ENCODE data around the gene NHLRC2. TPM values are rescaled to one million over a fixed set of nuclear protein-coding genes. Genes with fewer than 3 reads are reported as not detected.

Gene NHLRC2
- total RNA-seq, 2 experiments from 2014 or later, result 20.1 to 22.3 TPM

DNA sequence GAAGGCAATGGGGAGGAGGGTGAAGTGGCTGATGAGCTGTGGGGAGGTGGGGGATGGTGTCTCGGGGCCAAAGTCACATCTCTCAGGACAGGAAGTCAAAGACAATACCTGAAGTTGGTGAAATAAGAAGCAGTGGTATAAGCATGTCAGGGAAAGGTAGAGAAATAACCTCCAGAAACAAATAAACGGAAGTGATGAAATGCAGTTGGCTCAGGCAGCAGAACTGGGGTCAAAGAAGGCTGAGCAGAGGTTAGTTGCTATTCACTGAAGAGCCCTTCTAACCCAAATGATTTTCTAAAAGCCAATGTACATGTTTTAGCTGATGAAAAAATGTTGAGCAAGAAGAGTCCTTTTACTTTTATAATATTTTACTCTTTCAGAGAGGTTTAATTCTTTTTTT is 110.6 kb downstream of the NHLRC2 start:
- intact Hi-C loops (cut with DNase I, micrococcal nuclease), result loop anchor here in 1 of 2 experiments (10.0 kb wide), 1 partner anchor 130 kb away; no protein-coding TSS in a partner anchor
- Mint-ChIP-seq H3K9me3 (ENCODE audit: low read depth) (peaks cover 9% of the 10 kb centered on the region), H3K27ac (no peak overlapping the region), H3K36me3 (ENCODE audit: low read depth) (peaks cover 2% of the 10 kb centered on the region), H3K4me3 (no peak overlapping the region), H3K4me1 (peaks cover 28% of the 10 kb centered on the region), H3K27me3 (no peaks in the 10 kb centered on the region)
- ATAC-seq (no peak), DNase-seq (no peak)
- POLR2A ChIA-PET, result no interaction called here
- CTCF ChIA-PET, result interaction anchor here (1.1 kb wide), 1 partner anchor 18 kb away, joined by 3 read pairs; no protein-coding TSS in a partner anchor

DNA sequence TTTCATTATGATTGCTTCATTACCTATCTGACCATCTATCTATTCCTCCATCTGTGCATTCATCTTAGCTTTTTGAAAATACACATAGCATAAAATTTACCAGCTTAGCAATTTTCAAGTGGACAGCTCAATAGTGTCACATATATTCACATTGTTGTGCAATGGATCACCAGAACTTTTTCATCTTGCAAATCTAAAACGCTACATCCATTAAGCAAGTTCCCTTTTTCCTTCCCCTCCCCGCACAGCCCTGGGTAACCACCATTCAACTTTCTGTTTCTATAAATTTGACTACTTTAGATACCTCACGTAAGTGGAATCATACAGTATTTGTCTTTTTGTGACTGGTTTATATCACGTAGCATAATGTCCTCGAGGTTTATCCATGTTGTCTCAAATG is 111.2 kb downstream of the NHLRC2 start:
- intact Hi-C loops (cut with DNase I, micrococcal nuclease), result loop anchor here in 1 of 2 experiments (10.0 kb wide), 1 partner anchor 129 kb away; no protein-coding TSS in a partner anchor
- CTCF ChIA-PET, result interaction anchor here (1.1 kb wide), 1 partner anchor 17 kb away, joined by 3 read pairs; no protein-coding TSS in a partner anchor

More for the DNA sequence above, 111.2 kb downstream of the NHLRC2 start:
- DNase-seq, result no peak
- Mint-ChIP-seq H3K27ac (no peak overlapping the region), H3K27me3 (no peaks in the 10 kb centered on the region), H3K4me1 (peaks cover 22% of the 10 kb centered on the region), H3K9me3 (ENCODE audit: low read depth) (peaks cover 9% of the 10 kb centered on the region), H3K4me3 (no peak overlapping the region), H3K36me3 (ENCODE audit: low read depth) (peaks cover 2% of the 10 kb centered on the region)
- POLR2A ChIA-PET, result no interaction called here
- no peak for ATAC-seq

Other genes with a start within 250 kb of the NHLRC2 start
- not detected for gene NRAP, start 190.6 kb upstream of the NHLRC2 start, total RNA-seq
- 10 to 100 TPM; 14.6 to 16.4 TPM for gene CASP7, start 174.7 kb upstream of the NHLRC2 start, total RNA-seq
- under 1 TPM; 0.07 to 0.09 TPM for gene PLEKHS1, start 103.0 kb upstream of the NHLRC2 start, total RNA-seq
- gene DCLRE1A, start 579 bp upstream of the NHLRC2 start, total RNA-seq, result 10 to 100 TPM; 12.5 to 14.4 TPM
- gene ADRB1, start 189.2 kb downstream of the NHLRC2 start, total RNA-seq, result not detected